OCI-LY7 (cell line): ENCODE results near the gene RBM28. TPM values are rescaled to one million over a fixed set of nuclear protein-coding genes. Genes with fewer than 3 reads are reported as not detected.

ENCODE experiments used
- BruUV-seq: library from RNA; stranded (reverse); fragments of 400-500 nt; replicated peaks from 2 replicates; lab custom pipeline; 2021; lab: Mats Ljungman, UMichigan
- CTCF ChIA-PET: fragments of 300-600 bp; sonication (Branson Sonifier 250); formaldehyde crosslinking; loops from one replicate; lab custom pipeline; 2022; ENCODE audit warnings: antibody characterized with exemption; ENCODE audit not compliant: unreplicated experiment; lab: Charles Lee
- POLR2A ChIA-PET: fragments of 300-600 bp; sonication (Branson Sonifier 250); formaldehyde crosslinking; loops from one replicate; lab custom pipeline; 2022; ENCODE audit warnings: antibody characterized with exemption; lab: Charles Lee
- DNase-seq: peaks from one replicate; pipeline ENCODE4 v3.0.0-alpha.2; 2015; ENCODE audit warnings: low spot score
- H2AFZ ChIP-seq: fragments of 200-600 bp; sonication (generic), shearing (Covaris generic); 2 replicates; pipeline ENCODE4 v1.6.1; 2014; ENCODE audit warnings: mild to moderate bottlenecking, antibody characterized with exemption, low read length, moderate library complexity
- H3K27ac ChIP-seq: fragments of 200-600 bp; sonication (generic); 2 replicates; pipeline ENCODE4 v1.5.1; 2014; ENCODE audit warnings: mixed run types, low read depth, mild to moderate bottlenecking, moderate library complexity, low read length, inconsistent platforms; ENCODE audit not compliant: poor library complexity, severe bottlenecking
- H3K36me3 ChIP-seq: fragments of 200-600 bp; sonication (generic); 2 replicates; pipeline ENCODE4 v1.6.1; 2014; ENCODE audit warnings: mild to moderate bottlenecking, antibody characterized with exemption, low read length, moderate library complexity, mixed read lengths; ENCODE audit not compliant: insufficient read depth
- H3K4me1 ChIP-seq: fragments of 200-600 bp; sonication (generic); 2 replicates; pipeline ENCODE4 v1.5.1; 2014; ENCODE audit warnings: mild to moderate bottlenecking, low read length; ENCODE audit not compliant: insufficient read depth, poor library complexity, severe bottlenecking
- H3K4me2 ChIP-seq: fragments of 200-600 bp; sonication (generic); 2 replicates; pipeline ENCODE4 v1.6.1; 2014; ENCODE audit warnings: mild to moderate bottlenecking, low read length
- H3K4me3 ChIP-seq: fragments of 200-600 bp; sonication (generic); 2 replicates; pipeline ENCODE4 v1.5.1; 2014; ENCODE audit warnings: mild to moderate bottlenecking, low read depth, low read length; ENCODE audit not compliant: poor library complexity, severe bottlenecking
- H3K79me2 ChIP-seq: fragments of 200-600 bp; sonication (generic); 2 replicates; pipeline ENCODE4 v1.6.1; 2016; ENCODE audit warnings: low read depth, mild to moderate bottlenecking, low read length, moderate library complexity, mixed read lengths; ENCODE audit not compliant: insufficient read depth
- H3K9me2 ChIP-seq: fragments of 200-600 bp; sonication (generic); 2 replicates; pipeline ENCODE4 v1.6.1; 2016; ENCODE audit warnings: mild to moderate bottlenecking, low read length, mixed read lengths; ENCODE audit not compliant: insufficient read depth
- H3K9me3 ChIP-seq: fragments of 200-600 bp; sonication (generic); 2 replicates; pipeline ENCODE4 v1.6.1; 2014; ENCODE audit warnings: mild to moderate bottlenecking, mixed run types, low read length, mixed read lengths
- H4K20me1 ChIP-seq: fragments of 200-600 bp; sonication (generic); 2 replicates; pipeline ENCODE4 v1.6.1; 2014; ENCODE audit warnings: mild to moderate bottlenecking, antibody characterized with exemption, low read length, moderate library complexity, mixed read lengths; ENCODE audit not compliant: insufficient read depth
- CTCF ChIP-seq: fragments of 200-600 bp; sonication (generic); conservative IDR thresholded peaks from 2 replicates; pipeline ENCODE4 v1.5.1; 2014; ENCODE audit warnings: mild to moderate bottlenecking, antibody characterized with exemption, low read length, moderate library complexity, mixed read lengths
- EZH2phosphoT487 ChIP-seq: fragments of 200-600 bp; sonication (generic); IDR thresholded peaks from 2 replicates; pipeline ENCODE4 v1.6.1; 2018; ENCODE audit warnings: low read depth, borderline replicate concordance, mild to moderate bottlenecking, mixed run types, antibody characterized with exemption, low read length, moderate library complexity, mixed read lengths
- intact Hi-C: fragments of 100-400 bp; cut with micrococcal nuclease; formaldehyde crosslinking; loops from one replicate; pipeline ENCODE4 v1.10.0; 2022; ENCODE audit not compliant: unreplicated experiment
- total RNA-seq, 2 experiments: library from RNA; depleted of rRNA in 1 of 2; stranded (reverse); fragments of >200 nt in 1 of 2; shearing (Covaris generic) in 1 of 2; gene quantifications; 2 replicates each; pipeline ENCODE4 v1.2.3, GENCODE V29; 2014 to 2022

RBM28 gene
- total RNA-seq, 2 experiments from 2014 or later, result 35.6 to 70.0 TPM

GRCh38 chr7:128322040-128322643 is 21.6 kb downstream of the RBM28 start:
- ChIA-PET POLR2A (interaction anchor here (0.7 to 1.1 kb wide), 3 partner anchors 9 to 723 kb away, joined by 3 to 4 read pairs (median 3); no protein-coding TSS in a partner anchor), CTCF (no interaction called here)
- no peak overlapping the region for H3K27ac ChIP-seq
- no TSS peak for BruUV-seq
- no peak overlapping the region for H3K4me2 ChIP-seq
- no peaks in the 10 kb centered on the region for H3K79me2 ChIP-seq
- H2AFZ ChIP-seq, result no peak overlapping the region
- TF ChIP-seq EZH2phosphoT487, result no peak
- TF ChIP-seq CTCF, result peak; percentile 77
- no peaks in the 10 kb centered on the region for H3K9me2 ChIP-seq
- peak; percentile 41 for DNase-seq
- no peak overlapping the region for H3K4me3 ChIP-seq
- intact Hi-C loops, result no loop called here
- H3K9me3 ChIP-seq, result no peaks in the 10 kb centered on the region
- H4K20me1 ChIP-seq, result no peaks in the 10 kb centered on the region; the same call in 1 of the 2 replicates
- H3K4me1 ChIP-seq, result no peaks in the 10 kb centered on the region
- peaks cover 98% of the 10 kb centered on the region for H3K36me3 ChIP-seq

- no peaks in the 10 kb centered on the region; the same call in 1 of the 2 replicates for H4K20me1 ChIP-seq
- BruUV-seq, result no TSS peak
- H3K4me1 ChIP-seq, result no peaks in the 10 kb centered on the region
- H3K9me3 ChIP-seq, result no peaks in the 10 kb centered on the region
- no peaks in the 10 kb centered on the region for H3K9me2 ChIP-seq
- H3K4me3 ChIP-seq, result no peak overlapping the region
- no peak for DNase-seq
- intact Hi-C loops, result no loop called here
- peaks cover 98% of the 10 kb centered on the region for H3K36me3 ChIP-seq
- ChIA-PET POLR2A (interaction anchor here (0.6 to 1.1 kb wide), 3 partner anchors 14 to 421 kb away, joined by 3 read pairs; no protein-coding TSS in a partner anchor), CTCF (no interaction called here)
- no peak overlapping the region for H2AFZ ChIP-seq
- no peak overlapping the region for H3K27ac ChIP-seq
- no peaks in the 10 kb centered on the region for H3K79me2 ChIP-seq
- no peak for TF ChIP-seq CTCF
- no peak for TF ChIP-seq EZH2phosphoT487
- no peak overlapping the region for H3K4me2 ChIP-seq
Observed at GRCh38 chr7:128321044-128321422, 22.7 kb downstream of the RBM28 start.

- no peak for TF ChIP-seq CTCF
- TF ChIP-seq EZH2phosphoT487, result no peak
- ChIA-PET CTCF (no interaction called here), POLR2A (interaction anchor here (0.9 kb wide), 1 partner anchor 573 kb away, joined by 3 read pairs; no protein-coding TSS in a partner anchor)
- H3K79me2 ChIP-seq, result no peaks in the 10 kb centered on the region
- no peak for DNase-seq
- no peaks in the 10 kb centered on the region for H4K20me1 ChIP-seq
- H3K4me3 ChIP-seq, result no peak overlapping the region
- no peak overlapping the region for H3K4me2 ChIP-seq
- peaks cover 98% of the 10 kb centered on the region for H3K36me3 ChIP-seq
- intact Hi-C loops, result no loop called here
- no peaks in the 10 kb centered on the region for H3K9me2 ChIP-seq
- H3K27ac ChIP-seq, result no peak overlapping the region
- H3K9me3 ChIP-seq, result no peaks in the 10 kb centered on the region
- no peak overlapping the region for H2AFZ ChIP-seq
- no peaks in the 10 kb centered on the region for H3K4me1 ChIP-seq
- no TSS peak for BruUV-seq
Observed at GRCh38 chr7:128318691-128319090, 25.0 kb downstream of the RBM28 start.
